Stimulated activated CD4-positive, alpha-beta T cell treated with anti-CD3 and anti-CD28 coated beads, TNF-alpha, amount 100 ng/mL, for 4 hours (primary cell): Measurements from ENCODE around the gene CCDC188.

ENCODE experiments used
- DNase-seq, 3 experiments: peaks; one replicate each; pipeline ENCODE4 v3.0.0-alpha.2; 2020; ENCODE audit warnings: low read depth in 3 of 3

CCDC188 gene

DNA sequence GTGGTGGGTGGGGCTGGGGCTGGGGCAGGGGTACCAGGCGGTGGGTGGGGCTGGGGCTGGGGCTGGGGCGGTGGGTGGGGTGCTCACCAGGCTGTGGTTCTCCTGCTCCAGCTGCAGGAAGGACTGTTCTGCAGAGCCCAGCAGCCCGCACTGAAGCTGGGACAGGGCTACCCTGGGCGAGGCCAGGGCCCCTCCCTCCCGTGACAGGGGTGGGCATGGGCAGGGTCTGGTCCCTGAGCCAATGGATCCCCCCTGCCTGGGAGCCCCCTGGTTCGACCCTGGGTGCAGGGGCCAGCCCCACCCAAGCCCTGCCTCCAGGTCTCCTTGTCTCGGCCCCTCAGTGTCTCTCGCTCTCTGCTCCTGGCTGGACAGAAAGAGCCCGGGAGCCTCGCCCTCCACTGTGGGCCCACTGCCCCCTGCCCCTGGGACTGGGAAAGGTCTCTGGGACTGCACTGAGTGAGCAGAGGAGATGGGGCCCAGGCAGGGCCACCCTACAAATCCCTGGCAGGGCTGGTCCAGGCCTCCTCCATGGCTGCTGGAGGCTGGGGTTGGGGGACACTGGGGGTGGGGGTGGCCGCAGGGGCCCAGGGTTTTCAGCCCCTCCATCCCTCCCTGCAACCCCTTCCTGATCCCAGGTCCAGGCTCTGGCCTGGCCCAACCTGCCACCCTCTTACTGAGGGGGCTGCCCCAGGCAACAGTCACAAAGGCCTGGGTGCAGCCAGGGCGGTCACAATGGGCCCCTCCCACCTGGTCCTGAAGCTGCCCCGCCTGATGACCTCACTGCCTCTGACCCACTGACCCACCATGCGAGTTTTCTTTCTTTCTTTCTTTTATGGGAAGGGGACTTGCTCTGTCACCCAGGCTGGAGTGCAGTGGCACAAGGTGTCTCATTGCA lies at the start of gene CCDC188:
Gene CCDC188 (minus strand): TSS at position 675 of the 895 bp plus-strand sequence. CDS start 69 bp downstream, at position 606.
- DNase-seq = no peak

DNA sequence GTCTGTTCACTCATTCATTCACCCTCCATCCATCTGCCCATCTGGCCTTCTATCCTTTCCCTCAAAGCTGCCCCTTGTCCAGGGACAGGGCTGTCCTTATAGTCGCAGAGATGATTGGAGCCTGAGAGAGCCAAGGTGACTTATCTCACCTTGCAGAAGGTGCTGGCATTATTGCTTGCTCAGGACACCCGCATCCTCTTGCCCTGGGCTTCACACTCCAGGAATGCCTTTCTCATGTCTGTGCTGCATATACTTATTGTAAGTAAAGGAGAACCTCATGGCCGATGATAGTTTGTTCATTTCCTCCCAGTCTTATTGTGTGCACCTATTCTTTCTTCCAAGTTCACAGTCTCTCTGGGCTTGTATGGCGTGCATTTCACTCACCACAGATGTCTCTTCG lies 49.1 kb upstream of the CCDC188 start:
- no peak for DNase-seq

DNA sequence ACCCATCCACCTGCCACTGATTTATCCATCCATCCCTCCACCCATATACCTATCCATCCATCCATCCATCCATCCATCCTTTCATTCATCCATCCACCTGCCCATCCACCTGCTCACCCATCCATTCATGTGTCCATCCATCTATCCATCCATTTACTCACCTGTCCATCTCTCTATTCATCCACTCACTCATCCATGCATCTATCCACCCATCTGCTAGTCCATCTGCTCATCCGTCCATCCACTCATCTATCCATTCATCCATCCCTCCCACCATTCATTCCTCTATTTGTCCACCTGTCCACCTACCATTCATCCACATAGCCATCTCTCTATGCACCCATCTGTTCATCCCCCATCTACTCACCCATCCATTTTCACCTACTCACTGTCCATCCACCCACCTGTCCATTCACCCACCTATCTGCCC lies 48.6 kb upstream of the CCDC188 start:
- DNase-seq = no peak

DNA sequence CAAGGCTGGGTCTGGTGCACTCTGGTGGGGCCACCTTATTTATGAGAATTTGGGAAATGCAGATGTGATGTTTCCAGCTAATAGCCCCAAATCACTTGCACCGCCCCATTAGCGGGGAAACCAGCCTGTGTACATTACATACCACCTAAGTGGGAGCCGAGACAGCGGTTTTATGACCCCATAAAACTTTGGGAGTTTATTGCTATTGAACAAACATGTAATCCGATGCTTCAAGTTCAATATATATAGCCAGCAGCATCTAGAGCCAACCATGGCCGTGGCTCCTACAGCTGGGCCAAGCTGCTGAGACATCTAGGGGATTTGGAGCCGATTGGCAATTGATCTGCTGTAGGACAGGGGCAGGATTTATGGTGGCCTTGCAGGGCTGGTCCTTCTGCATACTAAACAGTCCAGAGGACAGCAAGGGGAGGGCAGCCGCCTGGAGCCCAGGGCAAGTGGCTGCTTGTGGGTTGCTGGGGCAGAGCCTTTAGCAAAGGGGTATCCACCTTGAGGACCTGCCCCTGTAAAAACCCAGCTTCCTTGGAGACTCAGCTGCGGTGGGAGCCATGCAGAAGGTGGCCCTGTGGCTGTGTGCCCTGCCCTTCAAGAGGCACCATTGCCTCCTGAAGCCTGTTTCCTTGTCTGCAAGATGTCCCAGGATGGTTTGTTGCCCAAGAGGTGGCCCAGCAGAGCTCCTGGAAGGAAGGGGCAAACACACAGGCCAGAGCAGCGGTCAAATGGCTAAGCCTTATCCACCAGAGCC lies 47.9 kb upstream of the CCDC188 start:
- no peak for DNase-seq

DNA sequence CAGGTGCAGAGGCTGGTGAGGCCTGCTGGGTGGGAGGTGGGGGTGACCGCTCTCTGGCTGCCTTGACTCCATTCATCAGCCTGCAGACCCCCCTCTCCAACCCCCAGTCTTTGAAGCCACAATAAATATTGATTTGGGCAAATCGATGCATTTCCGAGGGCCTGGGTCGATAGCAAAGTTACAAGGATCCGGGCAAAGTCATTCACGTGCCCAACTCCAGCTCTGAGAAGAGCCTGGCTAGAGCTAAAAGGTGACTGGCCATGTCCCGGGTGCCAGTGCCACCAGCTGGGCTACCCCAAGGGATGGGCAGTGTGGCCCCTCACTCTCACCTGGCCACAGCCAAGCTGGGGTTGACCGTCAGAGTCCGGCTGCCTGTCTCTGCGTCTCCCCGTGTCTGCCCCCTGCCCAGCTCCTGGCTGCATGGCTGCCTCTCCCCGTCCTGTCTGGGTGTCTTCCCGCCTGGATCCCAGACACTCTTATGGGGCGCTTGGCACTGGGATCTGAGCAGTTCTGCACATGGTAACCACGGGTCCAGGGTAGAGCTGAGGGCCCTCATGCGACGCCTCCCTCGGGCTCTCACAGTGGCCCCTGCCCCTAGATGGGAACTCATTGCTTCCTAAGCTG lies 46.7 kb upstream of the CCDC188 start:
- no peak for DNase-seq

DNA sequence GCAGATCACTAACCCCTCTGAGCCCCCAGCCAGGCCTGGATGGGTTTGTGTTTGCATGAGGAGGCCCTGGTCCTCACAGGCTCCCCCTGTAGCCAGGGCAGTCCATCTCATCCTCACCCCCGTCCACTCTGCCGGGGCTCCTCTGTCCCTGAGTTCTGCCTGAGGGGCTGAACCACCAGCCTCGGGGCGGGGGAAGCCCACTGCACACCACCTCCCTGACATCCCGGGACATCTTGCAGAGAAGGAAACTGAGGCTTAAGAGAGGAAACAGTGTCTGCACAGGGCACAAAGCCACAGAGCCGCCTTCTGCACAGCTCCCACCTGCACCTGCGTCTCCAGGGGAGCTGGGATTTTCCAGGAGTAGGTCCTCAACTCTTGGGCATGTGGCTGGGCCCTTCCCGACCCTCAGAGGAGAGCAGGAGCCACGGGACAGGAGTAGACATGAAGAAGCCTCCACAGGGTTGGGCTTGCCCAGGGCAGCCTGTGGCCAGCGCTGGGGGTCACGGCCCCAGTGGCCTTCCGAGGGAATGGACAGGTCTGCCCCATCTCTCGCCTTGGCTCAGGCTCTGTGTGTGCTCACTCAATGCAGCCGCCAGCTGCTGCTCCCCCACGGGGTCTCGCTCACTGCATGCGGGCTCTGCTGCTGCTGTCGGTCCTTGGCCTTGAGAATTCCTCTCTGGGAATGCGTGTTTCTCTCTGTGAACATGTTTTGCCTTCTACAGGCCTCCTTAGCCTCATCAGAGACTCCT lies 45.4 kb upstream of the CCDC188 start:
- DNase-seq = no peak

DNA sequence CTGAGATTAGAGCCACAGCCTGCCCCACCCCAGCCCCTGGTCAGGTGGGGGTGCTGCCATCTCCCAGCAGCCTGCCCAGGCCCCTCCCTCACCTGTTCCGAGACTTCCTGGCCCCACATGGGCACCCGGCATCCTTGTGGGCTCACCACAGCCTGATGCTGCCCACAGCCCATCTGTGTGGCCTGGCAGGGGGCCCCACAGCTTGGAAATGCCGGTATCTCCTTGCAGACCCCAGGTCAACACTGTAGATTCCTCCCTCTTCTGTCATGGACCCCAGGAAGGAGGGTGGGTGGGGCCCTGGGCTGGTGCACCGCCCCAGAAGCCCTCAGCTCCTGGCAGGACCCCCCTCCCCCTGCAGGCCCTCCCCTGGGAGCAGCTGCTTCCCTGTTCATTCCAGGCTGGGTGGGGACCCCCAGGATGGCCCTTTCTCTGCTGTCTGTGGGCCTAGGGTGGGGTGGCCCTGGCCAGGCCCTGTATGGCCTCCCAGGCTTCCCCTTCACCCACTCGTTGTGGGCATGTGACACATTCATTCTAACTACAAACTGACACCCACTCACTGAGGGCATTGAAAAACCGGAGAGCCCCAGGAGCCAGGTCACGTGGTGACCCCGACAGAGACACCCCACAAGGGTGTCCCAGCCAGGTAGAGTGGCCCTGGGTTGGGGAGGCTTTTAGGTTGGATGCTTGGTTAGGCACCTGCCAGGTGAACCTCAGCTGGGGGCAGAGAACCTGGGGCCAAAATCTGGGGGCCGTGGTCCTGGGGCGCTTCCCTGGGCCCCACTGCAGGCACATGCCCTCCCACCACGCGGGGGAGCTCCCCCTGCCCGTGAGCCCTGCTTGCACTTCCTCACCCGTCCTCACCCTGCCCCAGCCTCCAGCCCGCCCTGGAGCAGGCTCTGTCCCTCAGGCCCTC lies 44.1 kb upstream of the CCDC188 start:
- no peak for DNase-seq

DNA sequence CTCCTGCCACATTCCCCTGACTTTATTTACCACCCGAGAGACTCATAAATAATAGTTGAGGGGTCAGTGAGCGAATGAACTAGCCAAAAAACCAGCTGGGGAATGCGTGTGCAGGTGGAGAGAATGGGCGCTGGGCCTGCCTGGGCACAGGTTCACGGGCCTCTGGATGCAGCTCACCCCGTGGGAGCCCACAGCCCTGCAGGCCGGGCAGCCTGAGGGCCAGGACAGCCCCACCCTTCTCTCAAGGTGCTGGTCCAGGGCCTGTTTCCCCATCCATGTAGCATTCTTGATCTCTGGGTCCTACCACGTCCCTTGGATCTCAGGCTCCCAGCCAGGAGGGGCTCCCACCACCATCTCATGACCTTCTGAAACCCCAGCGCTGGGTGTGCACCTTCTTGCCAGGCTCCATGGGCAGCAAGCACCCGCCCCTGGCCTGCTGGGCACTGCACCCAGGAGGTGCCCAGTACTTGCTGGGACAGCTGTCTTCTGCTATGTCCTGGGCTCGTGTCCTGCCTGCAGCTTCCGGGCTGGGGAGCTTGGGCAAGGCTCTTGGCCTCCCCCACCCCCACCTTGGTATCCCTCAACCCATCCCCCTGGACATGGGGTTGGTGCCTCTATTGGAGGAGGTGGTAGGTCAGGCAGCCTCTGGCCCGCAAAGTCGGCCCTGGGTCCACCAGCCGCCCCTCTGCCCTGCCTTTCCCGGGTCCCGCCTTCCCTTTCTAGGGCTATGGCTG lies 43.1 kb upstream of the CCDC188 start:
- no peak for DNase-seq

DNA sequence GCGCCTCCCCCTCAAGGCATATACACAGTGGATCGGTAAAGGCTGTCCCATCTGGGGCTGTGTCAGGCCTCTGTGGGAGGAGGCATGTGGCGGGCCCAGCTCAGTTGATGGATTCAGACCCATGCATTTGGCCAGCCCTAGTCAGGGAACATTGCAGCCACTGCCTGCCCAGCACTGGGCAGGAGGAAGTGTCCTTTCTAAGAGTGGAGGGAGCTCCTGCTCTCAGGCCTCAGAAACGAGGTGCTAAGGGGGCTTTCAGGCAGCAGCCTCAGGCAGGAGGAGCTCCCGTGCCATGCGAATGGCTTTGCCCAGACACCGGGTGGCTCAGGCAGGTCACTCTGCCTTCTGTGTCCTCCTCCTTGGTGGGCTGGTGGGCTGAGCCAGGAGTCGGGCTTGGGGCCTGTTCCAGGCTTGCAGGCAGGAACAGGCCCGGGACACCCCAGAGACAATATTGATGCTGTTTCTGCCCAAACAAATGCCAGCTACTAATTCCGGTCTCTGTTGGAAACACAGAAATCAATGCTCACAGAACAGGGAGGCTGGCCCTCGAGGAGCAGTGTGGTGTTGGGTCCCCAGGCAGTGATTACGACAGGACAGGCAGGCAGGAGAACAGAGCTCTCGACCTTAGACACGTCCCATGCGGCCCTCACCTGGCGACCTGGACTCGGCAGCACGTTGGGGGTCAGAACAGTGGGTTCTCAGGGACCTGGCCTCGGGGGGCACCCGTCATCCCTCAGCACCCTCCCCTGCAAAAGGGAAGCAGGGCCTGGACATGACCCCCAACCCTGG lies 42.3 kb upstream of the CCDC188 start:
- DNase-seq = no peak

DNA sequence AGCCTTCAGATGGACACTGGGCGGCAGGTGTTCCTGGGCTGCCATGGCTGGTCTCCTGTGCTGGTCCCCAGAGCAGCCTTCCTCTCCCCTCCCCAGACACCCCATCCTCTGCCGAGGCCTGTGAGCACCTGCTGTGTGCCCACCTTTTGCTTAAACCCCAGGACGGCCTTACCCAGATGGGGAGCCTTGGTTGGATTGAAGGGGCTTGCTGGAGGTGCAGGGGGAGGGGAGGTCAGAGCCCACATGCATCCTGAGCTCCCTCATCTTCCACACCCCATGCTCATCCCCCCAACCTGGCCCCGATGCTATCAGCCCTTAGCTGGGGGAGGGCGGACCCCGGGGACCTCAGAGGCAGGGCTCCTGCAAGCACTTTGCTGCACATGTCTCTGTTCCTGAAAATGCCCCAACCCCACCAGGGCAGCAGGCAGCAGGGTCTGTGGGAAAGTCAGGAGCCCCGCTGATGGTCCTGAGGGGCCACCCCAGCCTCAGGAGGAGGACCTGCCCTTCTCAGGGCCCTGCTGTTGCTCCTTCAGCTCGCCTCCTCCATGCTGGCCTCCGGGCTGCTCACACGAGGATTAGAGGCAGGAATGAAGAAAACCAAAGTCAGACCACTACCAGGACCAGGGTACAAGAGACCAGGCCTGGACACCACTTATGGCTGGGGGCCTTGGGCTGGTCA lies 41.6 kb upstream of the CCDC188 start:
- DNase-seq = no peak

DNA sequence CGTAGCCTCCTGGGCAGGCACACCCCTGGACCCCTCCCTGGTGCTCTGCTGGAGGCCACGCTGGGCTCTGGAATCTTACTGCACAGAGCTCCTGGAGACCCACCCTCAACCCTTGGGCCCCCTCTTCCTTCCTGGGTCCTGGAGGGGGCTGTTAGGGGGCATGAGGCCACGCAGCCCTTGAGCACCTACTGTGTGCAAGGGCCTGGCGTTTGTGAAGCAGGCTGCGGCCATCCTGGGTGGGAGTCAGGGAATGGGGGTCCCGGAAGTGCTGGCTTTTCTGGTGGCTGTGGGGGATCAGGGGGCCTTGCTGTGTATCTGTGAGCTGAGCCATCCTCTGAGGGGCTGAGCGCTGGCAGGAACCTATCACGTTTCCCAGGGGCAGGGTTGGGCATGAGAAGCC lies 40.9 kb upstream of the CCDC188 start:
- no peak for DNase-seq

DNA sequence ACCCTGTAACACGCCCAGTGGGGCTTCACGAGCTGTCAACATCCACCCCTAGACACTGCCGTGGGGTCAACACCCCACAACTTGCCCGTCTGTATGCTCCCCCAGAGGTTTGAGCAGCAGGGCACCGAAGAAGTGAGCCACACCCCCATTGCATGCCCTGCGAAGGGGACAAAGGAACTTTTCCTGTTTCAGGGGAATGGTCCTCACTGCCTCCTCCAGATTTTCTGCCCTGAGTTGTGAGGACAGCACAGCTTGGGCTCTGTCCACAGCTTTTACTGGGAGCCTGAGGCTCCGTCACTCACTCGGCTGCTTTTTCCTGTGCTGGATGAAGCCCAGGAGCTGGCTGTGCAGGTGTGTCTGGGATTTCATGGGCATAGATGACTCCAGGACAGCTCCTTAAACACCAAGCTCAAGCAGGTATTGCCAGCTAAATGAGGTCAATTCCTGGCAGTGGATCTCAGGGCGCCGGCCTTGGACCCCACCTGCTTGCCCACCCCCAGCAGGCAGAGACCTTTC lies 40.2 kb upstream of the CCDC188 start:
- no peak for DNase-seq

DNA sequence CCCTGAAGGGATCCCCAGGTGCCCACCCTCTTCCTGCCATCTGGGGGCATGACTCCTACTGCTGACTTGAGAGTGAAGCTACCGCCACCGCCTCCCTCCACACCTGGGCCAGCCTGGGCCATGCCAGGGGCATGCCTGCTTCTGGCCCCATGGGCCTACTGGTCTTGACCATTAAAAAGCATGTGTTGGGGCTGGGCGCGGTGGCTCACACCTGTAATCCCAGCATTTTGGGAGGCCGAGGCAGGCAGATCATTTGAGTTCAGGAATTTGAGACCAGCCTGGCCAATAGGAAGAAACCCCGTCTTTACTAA lies 37.7 kb upstream of the CCDC188 start:
- no peak for DNase-seq

DNA sequence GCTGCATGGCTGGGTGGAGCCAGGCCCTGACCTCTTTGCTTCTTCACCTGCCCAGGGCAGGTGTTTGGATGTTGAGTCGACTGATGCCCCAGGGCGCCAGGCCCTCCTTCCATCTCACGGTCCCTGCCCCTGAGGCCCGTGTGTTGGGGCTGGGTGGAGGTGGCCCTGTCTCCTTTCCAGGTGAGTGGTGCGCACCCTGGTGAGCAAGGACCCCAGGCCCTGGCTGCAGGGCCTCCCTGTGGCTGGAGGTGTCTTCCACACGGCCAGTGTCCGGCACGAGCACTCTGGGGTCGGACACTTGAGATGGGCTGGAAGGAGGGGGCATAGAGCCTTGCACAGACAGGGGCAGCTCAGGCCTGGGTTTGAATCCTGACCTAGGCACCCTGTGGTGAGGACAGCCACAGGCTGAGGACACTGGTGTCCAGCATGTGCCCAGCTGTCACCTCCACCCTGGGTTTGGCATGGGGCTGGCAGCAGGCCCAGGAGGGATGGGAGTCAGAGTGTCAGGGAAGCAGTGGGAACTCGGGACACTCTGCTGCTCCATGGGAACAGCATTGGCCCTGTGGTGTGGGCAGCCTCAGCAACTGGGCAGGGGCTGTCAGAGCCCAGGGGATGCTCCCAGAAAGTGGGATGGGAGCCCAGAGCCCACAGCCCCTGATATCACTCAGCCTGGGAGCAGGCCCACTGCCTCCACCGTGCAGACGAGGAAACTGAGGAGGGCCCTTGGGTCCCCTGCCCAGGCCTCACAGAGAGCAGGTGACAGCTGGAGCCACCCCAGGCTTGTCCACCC lies 37.1 kb upstream of the CCDC188 start:
- no peak for DNase-seq

DNA sequence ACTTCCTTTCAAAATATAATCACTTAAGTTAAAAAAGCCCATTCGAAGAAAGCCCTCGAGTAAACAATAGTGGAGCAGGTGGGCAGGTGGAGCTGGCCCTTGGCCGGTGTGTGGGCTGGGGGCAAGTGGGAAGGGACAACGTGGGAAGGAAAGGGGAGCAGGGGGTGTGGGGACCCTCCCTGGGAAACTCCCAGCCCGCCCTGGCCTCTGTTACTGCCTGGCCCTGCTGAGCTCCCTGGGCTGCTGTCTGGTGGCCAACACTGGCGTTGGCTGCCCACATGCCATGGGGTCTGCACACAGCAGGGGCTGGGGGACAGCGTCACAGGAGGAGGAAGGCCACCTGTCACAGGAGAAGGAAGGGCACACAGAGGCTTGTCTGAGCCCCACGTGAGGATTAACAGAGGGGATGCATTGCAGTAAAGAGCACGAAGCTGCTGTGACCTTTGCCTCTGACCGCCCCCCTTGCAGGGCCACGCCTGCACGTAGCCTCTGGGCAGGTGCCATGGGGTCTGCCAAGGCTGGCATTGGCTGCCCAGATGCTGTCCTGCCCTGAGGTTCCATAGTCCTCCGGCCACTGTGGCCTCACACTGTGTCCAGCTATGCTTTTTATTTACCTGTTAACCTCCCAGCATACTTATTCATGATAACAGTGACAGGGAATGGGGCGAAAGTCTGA lies 36.2 kb upstream of the CCDC188 start:
- DNase-seq = no peak

DNA sequence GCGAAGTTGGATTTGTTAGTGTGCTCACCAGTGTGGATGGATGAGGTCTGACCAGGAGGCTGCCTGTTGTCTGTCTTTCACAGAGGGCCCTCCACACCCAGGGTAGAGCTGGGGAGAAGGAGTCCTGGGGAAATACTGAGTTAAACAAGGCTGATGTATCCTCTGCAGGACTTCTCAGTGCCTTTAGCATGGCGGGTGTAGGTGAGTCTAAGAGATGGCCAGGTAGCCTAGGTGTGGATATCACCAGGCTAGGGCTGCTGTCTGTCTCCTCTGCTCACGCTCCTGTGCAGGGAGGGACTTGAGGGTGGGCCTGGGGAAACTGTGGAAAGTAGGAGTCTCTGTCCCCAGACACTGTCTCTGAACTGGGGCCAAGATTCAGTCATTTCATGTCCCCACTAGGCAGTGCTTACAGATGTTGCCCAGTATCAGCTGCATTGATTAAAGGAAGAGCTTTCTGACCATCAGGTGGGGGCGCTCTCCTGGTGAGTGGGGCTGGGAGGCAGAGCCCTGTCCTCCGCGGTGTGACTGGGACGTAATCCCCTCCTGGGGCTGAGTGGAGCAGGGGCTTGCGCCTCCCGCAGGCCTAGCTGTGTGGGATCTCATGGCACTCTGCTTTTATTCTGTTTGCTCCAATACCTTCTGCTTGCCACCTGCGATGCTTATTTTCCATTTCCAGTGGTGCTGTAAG lies 35.5 kb upstream of the CCDC188 start:
- no peak for DNase-seq

DNA sequence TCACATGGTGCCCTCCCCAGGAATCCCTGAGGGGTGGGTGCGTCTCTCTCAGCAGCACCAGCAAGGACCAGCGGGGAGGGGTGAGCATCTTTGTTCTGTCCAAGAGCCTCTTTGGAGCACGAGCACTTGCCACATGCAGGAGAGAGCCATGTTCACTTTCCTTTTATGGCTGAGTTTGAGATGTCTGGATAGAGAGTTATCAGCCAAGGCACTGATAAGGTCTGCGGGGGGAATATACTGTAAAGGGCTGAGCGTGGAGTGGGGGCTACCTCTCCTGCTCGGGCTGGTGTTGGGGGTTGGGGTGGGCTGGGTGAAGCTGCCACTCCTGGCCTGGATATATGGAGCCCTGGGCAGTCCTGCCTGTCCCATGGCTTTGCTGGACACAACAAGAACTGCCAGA lies 34.9 kb upstream of the CCDC188 start:
- no peak for DNase-seq
